ENCODE data around the gene MICOS13.

GRCh38 chr19:5643060-5643459, 37.3 kb downstream of the MICOS13 start:
- TF ChIP-seq CTCF (IDR thresholded peaks at IDR 0.05) (no peak), EP300 (IDR thresholded peaks at IDR 0.05) (no peak)

Data from suprapubic skin (tissue), 3 donors.